Right atrium auricular region (tissue), 2 donors: ENCODE measurements around the gene EAF1. TPM values are rescaled to one million over a fixed set of nuclear protein-coding genes. Genes with fewer than 3 reads are reported as not detected.
"Not testable (repeated sequence)": the region's sequence is repeated elsewhere in the genome, so short reads cannot be mapped to it uniquely, and the experiment has no call there.

ENCODE experiments used
- DNase-seq: peaks from one replicate; pipeline ENCODE4 v3.0.0-alpha.2; 2019; ENCODE audit warnings: low spot score
- H3K27ac ChIP-seq, 2 donors: fragments of 200-600 bp; sonication (generic); 1 replicate in 1 of 2; 2 replicates in 1 of 2; pipeline ENCODE4 v1.5.1; 2016 to 2019
- H3K27me3 ChIP-seq, 2 donors: fragments of 200-600 bp; sonication (generic); one replicate each; pipeline versions ENCODE4 v1.5.1 to v1.6.0; 2017 to 2019
- H3K36me3 ChIP-seq: fragments of 200-600 bp; sonication (generic); one replicate; pipeline ENCODE4 v1.5.1; 2016
- H3K4me1 ChIP-seq, 2 donors: fragments of 200-600 bp; sonication (generic); one replicate each; pipeline versions ENCODE4 v1.5.1 to v1.6.0; 2017 to 2019
- H3K4me3 ChIP-seq, 2 donors: fragments of 200-600 bp; sonication (generic); 1 replicate in 1 of 2; 2 replicates in 1 of 2; pipeline ENCODE4 v1.5.1; 2017 to 2019; ENCODE audit warnings: mild to moderate bottlenecking in 1 of 2, moderate library complexity in 1 of 2
- H3K9me3 ChIP-seq, 2 donors: fragments of 200-600 bp; sonication (generic); one replicate each; pipeline ENCODE4 v1.5.1; 2019
- CTCF ChIP-seq, 2 donors: fragments of 200-600 bp; sonication (generic); IDR thresholded peaks; one replicate each; pipeline ENCODE4 v1.5.1; 2019; ENCODE audit warnings: antibody characterized with exemption in 2 of 2
- total RNA-seq, 2 donors: library from RNA; depleted of rRNA; stranded (reverse); fragments of >200 nt; gene quantifications; one replicate each; pipeline ENCODE4 v1.1.0, GENCODE V29; 2016

The EAF1 gene
- total RNA-seq, 2 donors from 2014 or later: 9.7 to 13.2 TPM

- no peak overlapping the region for H3K27ac ChIP-seq
- H3K4me3 ChIP-seq: no peak overlapping the region
- H3K4me1 ChIP-seq: peaks cover 0 to 29% of the 10 kb centered on the region in 2 donors
- H3K27me3 ChIP-seq: no peaks in the 10 kb centered on the region
- no peak for DNase-seq
- no peaks in the 10 kb centered on the region for H3K36me3 ChIP-seq
- TF ChIP-seq CTCF (IDR thresholded peaks at IDR 0.05): no peak
- H3K9me3 ChIP-seq: no peaks in the 10 kb centered on the region
Observed at GRCh38 chr3:15476378-15476777, 49.0 kb downstream of the EAF1 start.

- H3K27ac ChIP-seq: peak overlapping the region in 1 of 2 donors; percentile 37
- no peak for TF ChIP-seq CTCF (IDR thresholded peaks at IDR 0.05)
Observed at GRCh38 chr3:15477951-15478639, 50.7 kb downstream of the EAF1 start.

GRCh38 chr3:15478640-15478979 lies 51.2 kb downstream of the EAF1 start:
- no peak for TF ChIP-seq CTCF (IDR thresholded peaks at IDR 0.05)
- H3K27me3 ChIP-seq: no peaks in the 10 kb centered on the region
- H3K4me3 ChIP-seq: no peak overlapping the region
- DNase-seq: no peak
- peak overlapping the region in 1 of 2 donors; percentile 37 for H3K27ac ChIP-seq
- H3K9me3 ChIP-seq: no peaks in the 10 kb centered on the region
- H3K36me3 ChIP-seq: no peaks in the 10 kb centered on the region
- H3K4me1 ChIP-seq: peaks cover 0 to 29% of the 10 kb centered on the region in 2 donors

More at GRCh38 chr3:15477951-15478639, 50.7 kb downstream of the EAF1 start:
- Histone ChIP-seq H3K4me1 (peaks cover 0 to 29% of the 10 kb centered on the region in 2 donors), H3K27me3 (no peaks in the 10 kb centered on the region), H3K4me3 (no peak overlapping the region), H3K36me3 (no peaks in the 10 kb centered on the region), H3K9me3 (no peaks in the 10 kb centered on the region)
- no peak for DNase-seq

- no peaks in the 10 kb centered on the region for H3K36me3 ChIP-seq
- H3K4me3 ChIP-seq: no peak overlapping the region
- no peaks in the 10 kb centered on the region for H3K27me3 ChIP-seq
- TF ChIP-seq CTCF (IDR thresholded peaks at IDR 0.05): no peak
- no peak for DNase-seq
- peaks cover 0 to 29% of the 10 kb centered on the region in 2 donors for H3K4me1 ChIP-seq
- no peak overlapping the region for H3K27ac ChIP-seq
- no peaks in the 10 kb centered on the region for H3K9me3 ChIP-seq
Observed at GRCh38 chr3:15479400-15480224, 52.2 kb downstream of the EAF1 start.

GRCh38 chr3:15484551-15484950 lies 57.2 kb downstream of the EAF1 start:
- H3K4me3 ChIP-seq, H3K4me1 ChIP-seq, H3K27me3 ChIP-seq, H3K36me3 ChIP-seq, H3K9me3 ChIP-seq, H3K27ac ChIP-seq, DNase-seq: not testable (repeated sequence)

- Histone ChIP-seq H3K27ac (no peak overlapping the region), H3K9me3 (no peaks in the 10 kb centered on the region), H3K4me1 (no peaks in the 10 kb centered on the region), H3K36me3 (peaks cover 7% of the 10 kb centered on the region), H3K4me3 (no peak overlapping the region), H3K27me3 (no peaks in the 10 kb centered on the region)
- DNase-seq: no peak
- no peak for TF ChIP-seq CTCF (IDR thresholded peaks at IDR 0.05)
Observed at GRCh38 chr3:15486020-15486419, 58.6 kb downstream of the EAF1 start.
